Measurements from ENCODE around the gene HIKESHI. TPM values are rescaled to one million over a fixed set of nuclear protein-coding genes. Genes with fewer than 3 reads are reported as not detected.

The HIKESHI gene
- total and polyA plus RNA-seq, 2 experiments from 2014 or later: 71.2 to 162 TPM

- no peak overlapping the region for H3K27ac Mint-ChIP-seq
- DNase-seq (ENCODE audit: low spot score): no peak
- H3K27ac ChIP-seq (ENCODE audit: low read depth): no peak overlapping the region
- TF ChIP-seq ZNF462 (CRISPR knock-in tag; IDR thresholded peaks at IDR 0.05): no peak
- no peak for TF ChIP-seq POLR2AphosphoS5 (IDR thresholded peaks at IDR 0.05; ENCODE audit: low read depth)
- TF ChIP-seq ETS1 (IDR thresholded peaks at IDR 0.05): no peak
- TF ChIP-seq CREB1 (CRISPR knock-in tag; IDR thresholded peaks at IDR 0.05; ENCODE audit: low read depth): no peak
- no peak for TF ChIP-seq REST (IDR thresholded peaks at IDR 0.05; ENCODE audit: unreplicated experiment)
- TF ChIP-seq ZNF331 (CRISPR knock-in tag; IDR thresholded peaks at IDR 0.05; ENCODE audit: low read depth): no peak
- TF ChIP-seq, protein P1, sequence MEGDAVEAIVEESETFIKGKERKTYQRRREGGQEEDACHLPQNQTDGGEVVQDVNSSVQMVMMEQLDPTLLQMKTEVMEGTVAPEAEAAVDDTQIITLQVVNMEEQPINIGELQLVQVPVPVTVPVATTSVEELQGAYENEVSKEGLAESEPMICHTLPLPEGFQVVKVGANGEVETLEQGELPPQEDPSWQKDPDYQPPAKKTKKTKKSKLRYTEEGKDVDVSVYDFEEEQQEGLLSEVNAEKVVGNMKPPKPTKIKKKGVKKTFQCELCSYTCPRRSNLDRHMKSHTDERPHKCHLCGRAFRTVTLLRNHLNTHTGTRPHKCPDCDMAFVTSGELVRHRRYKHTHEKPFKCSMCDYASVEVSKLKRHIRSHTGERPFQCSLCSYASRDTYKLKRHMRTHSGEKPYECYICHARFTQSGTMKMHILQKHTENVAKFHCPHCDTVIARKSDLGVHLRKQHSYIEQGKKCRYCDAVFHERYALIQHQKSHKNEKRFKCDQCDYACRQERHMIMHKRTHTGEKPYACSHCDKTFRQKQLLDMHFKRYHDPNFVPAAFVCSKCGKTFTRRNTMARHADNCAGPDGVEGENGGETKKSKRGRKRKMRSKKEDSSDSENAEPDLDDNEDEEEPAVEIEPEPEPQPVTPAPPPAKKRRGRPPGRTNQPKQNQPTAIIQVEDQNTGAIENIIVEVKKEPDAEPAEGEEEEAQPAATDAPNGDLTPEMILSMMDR (conservative IDR thresholded peaks at IDR 0.05; ENCODE audit: low read depth in 2 of 2): no peak
- no peak for TF ChIP-seq JUNB (IDR thresholded peaks at IDR 0.05; ENCODE audit: unreplicated experiment)
- TF ChIP-seq EZH2 (IDR thresholded peaks at IDR 0.05; ENCODE audit: low read depth, unreplicated experiment): no peak
- no peak for TF ChIP-seq ZNF114 (CRISPR knock-in tag; IDR thresholded peaks at IDR 0.05)
- TF ChIP-seq NANOG (IDR thresholded peaks at IDR 0.05; ENCODE audit: borderline replicate concordance): no peak
- no peak for TF ChIP-seq STAT1 (IDR thresholded peaks at IDR 0.05; ENCODE audit: unreplicated experiment)
- no peak for TF ChIP-seq EZH2phosphoT487 (IDR thresholded peaks at IDR 0.05; ENCODE audit: unreplicated experiment)
- H3K4me3 Mint-ChIP-seq: no peak overlapping the region
- no peaks in the 10 kb centered on the region for H3K36me3 Mint-ChIP-seq (ENCODE audit: low read depth)
- no peak overlapping the region for H2AFZ ChIP-seq
- no peaks in the 10 kb centered on the region for H3K79me2 ChIP-seq (replicated peaks; ENCODE audit: insufficient read depth)
- H3K4me1 Mint-ChIP-seq: peaks cover 6% of the 10 kb centered on the region
- no peaks in the 10 kb centered on the region for H3K36me3 ChIP-seq (ENCODE audit: insufficient read depth)
- H3K4me2 ChIP-seq: no peak overlapping the region
- H3F3A ChIP-seq (replicated peaks; ENCODE audit: low read depth): no peaks in the 10 kb centered on the region
- peaks cover 4% of the 10 kb centered on the region; the same call in 1 of the 2 replicates for H3K9me2 ChIP-seq (ENCODE audit: insufficient read depth)
- H3K4me1 ChIP-seq (ENCODE audit: insufficient read depth): no peaks in the 10 kb centered on the region
- no peaks in the 10 kb centered on the region for H4K20me1 ChIP-seq (replicated peaks; ENCODE audit: insufficient read depth)
- H3K27me3 ChIP-seq (ENCODE audit: insufficient read depth): no peaks in the 10 kb centered on the region
- no peak overlapping the region for H3K4me3 ChIP-seq
- H3K27me3 Mint-ChIP-seq (ENCODE audit: insufficient read depth, low read depth, poor library complexity): no peaks in the 10 kb centered on the region
- no peaks in the 10 kb centered on the region for H3K9me3 Mint-ChIP-seq
- no peak for ATAC-seq
Measured at GRCh38 chr11:86383041-86383955, 81.3 kb downstream of the HIKESHI start.
